Stimulated activated naive CD8-positive, alpha-beta T cell treated with anti-CD3 and anti-CD28 coated beads, Interleukin-15, amount 100 ng/mL, for 72 hours (primary cell): ENCODE measurements around the gene LRRC3C.
"Not testable (repeated sequence)": the region's sequence is repeated elsewhere in the genome, so short reads cannot be mapped to it uniquely, and the experiment has no call there.

Experiments used
- ATAC-seq: fragments of 150-1000 bp; cut with Tn5 transposase; 2 replicates; pipeline ENCODE4 v1.10.0; 2021; ENCODE audit warnings: mild to moderate bottlenecking, moderate library complexity
- DNase-seq, 2 donors: peaks; one replicate each; pipeline ENCODE4 v3.0.0; 2021 to 2022
- H3K27ac Mint-ChIP-seq, 2 donors: one replicate each; pipeline ENCODE4 v1.8.0; 2022; ENCODE audit warnings: mild to moderate bottlenecking in 2 of 2, mixed read lengths in 2 of 2, moderate library complexity in 2 of 2
- H3K27me3 Mint-ChIP-seq: one replicate; pipeline ENCODE4 v1.8.0; 2022; ENCODE audit warnings: mixed read lengths
- H3K4me1 Mint-ChIP-seq: one replicate; pipeline ENCODE4 v1.8.0; 2022; ENCODE audit warnings: mild to moderate bottlenecking, mixed read lengths
- H3K4me3 Mint-ChIP-seq, 2 donors: one replicate each; pipeline ENCODE4 v1.8.0; 2022; ENCODE audit warnings: mild to moderate bottlenecking in 2 of 2, mixed read lengths in 2 of 2, moderate library complexity in 1 of 2
- H3K9me3 Mint-ChIP-seq, 2 donors: one replicate each; pipeline ENCODE4 v1.8.0; 2022; ENCODE audit warnings: mixed read lengths in 2 of 2

Gene LRRC3C, protein sequence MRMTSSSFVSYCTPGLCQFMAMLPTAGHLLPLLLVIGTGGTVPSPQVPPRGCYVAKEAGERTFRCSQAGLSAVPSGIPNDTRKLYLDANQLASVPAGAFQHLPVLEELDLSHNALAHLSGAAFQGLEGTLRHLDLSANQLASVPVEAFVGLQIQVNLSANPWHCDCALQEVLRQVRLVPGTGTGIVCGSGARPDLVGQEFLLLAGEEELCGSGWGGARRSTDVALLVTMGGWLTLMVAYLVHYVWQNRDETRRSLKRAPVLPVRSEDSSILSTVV

DNA sequence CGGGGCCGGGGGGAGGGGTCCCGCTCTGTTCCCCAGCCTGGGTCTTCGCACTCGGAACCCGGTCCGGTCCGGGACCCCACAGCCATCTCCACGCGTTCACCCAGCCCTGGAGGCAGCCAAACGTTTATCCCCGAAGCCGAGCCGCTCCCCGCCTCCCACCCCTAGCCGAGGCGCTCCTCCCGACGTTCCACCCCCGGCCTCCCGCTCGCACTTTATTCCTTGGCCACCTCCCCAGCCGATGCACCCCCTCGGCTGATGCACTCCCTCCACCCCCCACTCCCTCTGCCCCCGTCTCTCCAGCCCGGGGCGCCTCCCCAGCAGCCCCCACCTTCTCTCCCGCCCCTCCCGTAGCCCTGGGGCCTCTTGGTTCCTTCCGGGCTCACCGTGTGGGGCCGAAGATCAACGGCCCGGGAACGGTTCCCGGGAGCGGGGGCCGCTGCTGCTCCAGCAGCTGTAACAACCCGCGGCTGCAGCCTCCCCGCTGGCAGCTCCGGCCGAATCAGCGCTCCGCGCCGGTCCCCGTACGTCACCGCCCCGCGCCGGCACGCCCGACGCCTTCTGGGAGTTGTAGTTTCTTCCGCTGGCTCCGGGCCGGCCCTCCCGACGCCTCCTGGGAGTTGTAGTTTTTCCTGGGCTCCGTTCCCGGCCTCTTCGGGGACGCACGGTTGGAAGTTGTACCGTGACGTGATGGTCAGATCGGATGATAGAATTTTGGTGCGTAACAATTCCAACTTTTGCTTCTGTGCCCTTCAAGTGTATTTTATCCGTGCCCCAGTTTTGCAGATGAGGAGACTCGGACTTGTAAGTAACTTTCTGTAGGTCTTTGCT is at the start of gene LRRC3C, which contains the start of gene ORMDL3:
Gene LRRC3C, plus strand, starts transcription at position 632 of the 828 bp plus-strand sequence. CDS start 13,792 bp downstream, outside the sequence.
Gene ORMDL3, minus strand, starts transcription at position 501 of the 828 bp plus-strand sequence. CDS start 3,398 bp downstream, outside the sequence.
- H3K27ac Mint-ChIP-seq = peak within 1 kb of the TSS; percentile 97 to 98
- H3K4me3 Mint-ChIP-seq = peak within 1 kb of the TSS; percentile 98
- no peaks in the 10 kb centered on the region for H3K9me3 Mint-ChIP-seq
- DNase-seq = peak; percentile 92
- peak; percentile 86 for ATAC-seq
- no peaks in the 10 kb centered on the region for H3K27me3 Mint-ChIP-seq
- peaks cover 64% of the 10 kb centered on the region for H3K4me1 Mint-ChIP-seq

DNA sequence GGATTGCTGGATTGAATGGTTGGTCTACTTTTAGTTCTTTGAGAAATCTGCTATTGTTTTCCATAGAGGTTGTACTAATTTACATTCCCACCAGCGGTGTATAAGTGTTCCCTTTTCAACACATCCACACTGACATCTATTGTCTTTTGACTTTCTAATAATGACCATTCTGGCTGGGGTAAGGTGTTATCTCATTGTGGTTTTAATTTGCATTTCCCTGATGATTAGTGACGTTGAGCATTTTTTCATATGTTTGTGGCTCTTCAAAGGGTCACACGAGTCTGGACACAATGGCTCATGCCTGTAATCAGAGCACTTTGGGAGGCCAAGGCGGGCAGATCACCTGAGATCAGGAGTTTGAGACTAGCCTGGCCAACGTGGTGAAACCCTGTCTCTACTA is 41.4 kb upstream of the LRRC3C start:
- H3K27ac Mint-ChIP-seq, H3K27me3 Mint-ChIP-seq, H3K4me1 Mint-ChIP-seq, H3K4me3 Mint-ChIP-seq, H3K9me3 Mint-ChIP-seq, ATAC-seq, DNase-seq: not testable (repeated sequence)

- Mint-ChIP-seq H3K27me3 (peaks cover 8% of the 10 kb centered on the region), H3K9me3 (no peaks in the 10 kb centered on the region), H3K4me3 (no peak overlapping the region)
Measured at GRCh38 chr17:39887078-39887477, 40.5 kb upstream of the LRRC3C start.

DNA sequence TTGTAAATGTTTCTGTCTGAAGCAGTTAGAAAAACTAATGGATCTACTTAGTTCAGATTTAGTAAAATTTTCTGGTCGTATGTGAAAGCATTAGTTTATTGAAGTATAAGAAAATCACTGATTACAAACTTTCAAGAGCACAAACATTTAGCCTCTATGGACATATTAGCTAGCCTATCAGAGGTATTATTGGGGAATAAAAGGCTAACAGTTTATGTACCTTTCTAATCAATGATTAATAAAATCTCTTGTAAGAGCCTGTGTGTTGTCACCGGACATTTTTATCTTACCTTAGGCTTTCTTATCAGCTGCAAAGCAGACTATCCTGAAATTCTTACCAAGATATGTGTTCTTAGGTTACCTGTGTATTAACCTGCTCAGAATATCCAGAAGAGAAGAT is 38.3 kb upstream of the LRRC3C start:
- Mint-ChIP-seq H3K27ac (no peak overlapping the region), H3K9me3 (no peaks in the 10 kb centered on the region), H3K4me3 (no peak overlapping the region), H3K27me3 (peaks cover 8% of the 10 kb centered on the region), H3K4me1 (no peaks in the 10 kb centered on the region)
- ATAC-seq (no peak), DNase-seq (no peak)

More at GRCh38 chr17:39887078-39887477, 40.5 kb upstream of the LRRC3C start:
- no peak for ATAC-seq
- DNase-seq = no peak
- Mint-ChIP-seq H3K27ac (no peak overlapping the region), H3K4me1 (no peaks in the 10 kb centered on the region)

DNA sequence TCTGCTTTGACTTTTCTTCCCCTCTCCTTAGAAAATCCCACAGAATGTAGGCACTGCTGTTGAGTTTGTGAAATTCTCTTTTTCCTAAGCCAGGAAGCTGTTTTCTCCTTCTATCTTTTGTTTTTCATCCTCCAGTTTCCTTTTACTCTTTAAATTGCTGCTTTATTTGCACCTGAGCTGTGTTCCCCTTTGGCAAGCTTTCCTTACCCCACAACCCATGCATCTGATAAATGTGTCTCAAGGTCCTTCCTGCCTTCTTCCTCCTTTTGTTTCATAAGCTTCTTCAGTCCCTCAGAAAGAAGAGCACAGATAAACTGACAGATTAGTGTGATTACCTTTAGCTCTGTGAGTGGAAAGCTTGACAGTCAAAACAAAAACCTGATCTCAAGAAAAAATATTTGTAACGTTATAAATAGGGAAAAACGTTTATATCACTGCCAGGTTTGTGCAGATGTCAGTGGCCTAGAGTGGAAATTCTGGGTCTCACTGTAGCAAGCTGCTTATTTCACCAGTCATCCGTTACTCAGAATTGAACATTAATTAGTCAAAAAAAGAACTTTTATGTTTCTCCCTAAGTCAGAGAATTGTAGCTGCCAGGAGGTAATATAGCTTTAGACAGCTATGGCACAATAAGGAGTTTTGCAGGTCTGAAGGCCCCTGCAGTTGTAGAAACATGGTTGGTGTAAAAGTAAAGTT is 32.7 kb upstream of the LRRC3C start:
- Mint-ChIP-seq H3K4me1 (peaks cover 6% of the 10 kb centered on the region), H3K27me3 (no peaks in the 10 kb centered on the region), H3K4me3 (no peak overlapping the region), H3K27ac (no peak overlapping the region), H3K9me3 (no peaks in the 10 kb centered on the region)
- DNase-seq (no peak), ATAC-seq (no peak)

DNA sequence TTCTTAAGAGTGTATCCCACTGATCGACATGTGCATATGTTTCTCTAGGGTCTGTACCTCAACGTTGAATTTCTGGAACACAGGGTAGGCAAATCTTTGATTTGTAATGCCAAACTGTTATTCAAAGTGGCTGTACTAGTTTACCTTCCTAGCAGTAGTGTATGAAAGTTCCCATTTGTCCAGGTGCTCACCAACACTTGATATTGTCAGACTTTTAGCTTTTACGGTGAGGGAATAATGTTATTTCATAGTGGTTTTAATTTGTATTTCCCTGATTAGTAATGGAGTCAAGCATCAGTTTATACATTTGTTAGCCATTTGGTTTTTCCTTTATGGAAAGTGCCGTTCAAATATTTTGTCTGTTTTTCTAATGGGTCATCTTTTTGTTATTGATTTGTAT is 29.4 kb upstream of the LRRC3C start:
- Mint-ChIP-seq H3K27me3 (no peaks in the 10 kb centered on the region), H3K4me1 (peaks cover 9% of the 10 kb centered on the region), H3K4me3 (no peak overlapping the region), H3K27ac (peak overlapping the region in 1 of 2 donors; percentile 25), H3K9me3 (no peaks in the 10 kb centered on the region)
- no peak for ATAC-seq
- no peak for DNase-seq

DNA sequence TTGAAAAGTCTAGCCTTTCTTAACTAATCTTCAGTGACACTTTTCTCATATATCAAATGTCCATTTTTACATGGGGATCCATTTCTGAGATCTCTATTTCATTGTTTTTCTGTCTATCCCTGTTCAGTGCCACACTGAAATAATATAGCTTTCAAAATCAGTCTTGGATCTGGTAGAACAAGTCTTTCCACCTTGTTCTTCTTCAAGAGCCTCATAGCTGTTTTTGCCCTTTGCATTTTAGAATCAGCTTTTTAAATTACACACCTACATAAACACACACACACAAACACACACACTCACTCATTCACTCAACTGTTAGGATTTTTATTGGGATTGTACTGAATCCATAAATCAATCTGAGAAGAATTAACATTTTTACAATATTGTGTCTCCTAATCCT is 28.3 kb upstream of the LRRC3C start:
- peaks cover 18% of the 10 kb centered on the region for H3K4me1 Mint-ChIP-seq
- H3K27ac Mint-ChIP-seq = no peak overlapping the region
- H3K27me3 Mint-ChIP-seq = no peaks in the 10 kb centered on the region
- H3K4me3 Mint-ChIP-seq = no peak overlapping the region
- DNase-seq (no peak), ATAC-seq (no peak)
- H3K9me3 Mint-ChIP-seq = no peaks in the 10 kb centered on the region

DNA sequence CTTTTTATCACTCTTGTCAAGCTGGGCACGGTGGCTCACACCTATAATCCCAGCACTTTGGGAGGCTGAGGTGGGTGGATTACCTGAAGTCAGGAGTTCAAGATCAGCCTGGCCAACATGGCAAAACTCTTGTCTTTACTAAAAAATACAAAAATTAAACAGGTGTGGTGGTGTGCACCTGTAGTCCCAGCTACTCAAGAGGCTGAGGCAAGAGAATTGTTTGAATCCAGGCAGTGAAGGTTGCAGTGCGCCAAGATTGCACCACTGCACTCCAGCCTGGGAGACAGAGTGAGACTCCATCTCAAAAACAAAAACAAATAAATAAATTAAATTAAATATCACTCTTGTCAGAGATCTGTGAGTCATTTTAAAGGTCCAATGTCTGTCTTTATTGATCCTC is 25.5 kb upstream of the LRRC3C start:
- not testable (repeated sequence) for H3K4me3 Mint-ChIP-seq, H3K27me3 Mint-ChIP-seq, H3K27ac Mint-ChIP-seq, H3K9me3 Mint-ChIP-seq, ATAC-seq, DNase-seq
- peaks cover 18% of the 10 kb centered on the region for H3K4me1 Mint-ChIP-seq

DNA sequence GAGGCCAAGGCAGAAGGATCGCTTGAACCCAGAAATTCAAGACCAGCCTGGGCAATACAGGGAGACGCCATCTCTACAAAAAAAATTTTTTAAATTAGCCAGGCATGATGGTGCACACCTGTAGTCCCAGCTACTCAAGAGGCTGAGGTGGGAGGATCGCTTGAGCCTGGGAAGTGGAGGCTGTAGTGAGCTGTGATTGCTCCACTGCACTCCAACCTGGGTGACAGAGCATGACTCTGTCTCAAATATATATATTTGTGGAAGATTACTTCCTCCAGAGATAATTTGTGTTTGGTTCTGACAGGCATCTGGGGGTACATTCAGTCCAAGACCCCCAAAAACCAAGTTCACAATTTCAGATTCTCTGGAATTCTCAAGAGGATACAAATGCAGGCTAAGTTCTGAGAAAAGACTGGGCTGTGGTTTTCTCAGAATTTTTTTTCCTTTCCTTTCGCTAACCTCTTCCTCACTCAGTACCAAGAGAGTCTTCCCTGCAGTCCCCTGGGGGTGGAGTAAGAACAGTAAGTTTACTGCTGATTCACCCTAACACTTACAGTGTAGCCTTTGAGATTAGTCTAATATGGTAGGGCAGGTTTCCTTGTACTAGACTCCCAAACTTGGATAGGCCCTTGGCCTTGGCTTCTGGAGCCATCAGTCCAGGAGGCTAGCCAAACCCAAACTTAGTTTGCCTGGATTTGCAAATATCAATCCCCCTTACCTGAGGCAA is 24.2 kb upstream of the LRRC3C start:
- DNase-seq (no peak), ATAC-seq (peak; percentile 78)
- no peaks in the 10 kb centered on the region for H3K27me3 Mint-ChIP-seq
- no peaks in the 10 kb centered on the region for H3K9me3 Mint-ChIP-seq
- H3K4me1 Mint-ChIP-seq = peaks cover 18% of the 10 kb centered on the region
- no peak overlapping the region for H3K27ac Mint-ChIP-seq
- H3K4me3 Mint-ChIP-seq = no peak overlapping the region

- no peak for DNase-seq
Measured at GRCh38 chr17:39904990-39905288, 22.6 kb upstream of the LRRC3C start.

GRCh38 chr17:39908789-39909352 is 18.7 kb upstream of the LRRC3C start:
- no peak for DNase-seq
- Mint-ChIP-seq H3K4me3 (no peak overlapping the region), H3K27ac (peak overlapping the region in 1 of 2 donors; percentile 59), H3K4me1 (peaks cover 15% of the 10 kb centered on the region), H3K27me3 (no peaks in the 10 kb centered on the region), H3K9me3 (no peaks in the 10 kb centered on the region)
- no peak for ATAC-seq

More at GRCh38 chr17:39904990-39905288, 22.6 kb upstream of the LRRC3C start:
- Mint-ChIP-seq H3K27ac (no peak overlapping the region), H3K27me3 (no peaks in the 10 kb centered on the region), H3K4me3 (no peak overlapping the region), H3K4me1 (peaks cover 18% of the 10 kb centered on the region), H3K9me3 (no peaks in the 10 kb centered on the region)
- ATAC-seq = no peak

DNA sequence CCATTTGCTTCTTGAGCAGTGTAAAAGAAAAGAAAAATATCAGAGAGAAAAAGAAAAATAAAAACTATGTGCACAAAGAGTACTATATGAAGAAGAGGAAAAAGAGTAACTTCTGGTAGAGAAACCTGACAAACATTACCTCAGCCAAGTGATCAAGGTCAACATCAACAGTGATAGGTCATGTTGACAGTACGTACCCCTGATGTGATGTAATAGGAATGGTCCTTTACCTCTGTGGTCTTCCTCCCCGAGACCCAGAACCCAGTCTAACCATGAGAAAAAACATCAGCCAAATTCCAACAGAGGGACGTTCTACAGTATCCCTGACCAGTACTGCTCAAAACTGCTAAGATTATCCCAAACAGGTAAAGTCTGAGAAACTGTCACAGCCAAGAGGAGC is 13.5 kb upstream of the LRRC3C start:
- no peak for DNase-seq
- Mint-ChIP-seq H3K27ac (no peak overlapping the region), H3K27me3 (no peaks in the 10 kb centered on the region), H3K4me3 (no peak overlapping the region), H3K9me3 (no peaks in the 10 kb centered on the region), H3K4me1 (peaks cover 35% of the 10 kb centered on the region)
- no peak for ATAC-seq

GRCh38 chr17:39915559-39915958 is 12.0 kb upstream of the LRRC3C start:
- peak; percentile 84 for ATAC-seq
- Mint-ChIP-seq H3K9me3 (no peaks in the 10 kb centered on the region), H3K27me3 (no peaks in the 10 kb centered on the region), H3K4me3 (no peak overlapping the region), H3K4me1 (peaks cover 50% of the 10 kb centered on the region), H3K27ac (peak overlapping the region; percentile 15 to 32)
- DNase-seq = no peak

- no peaks in the 10 kb centered on the region for H3K9me3 Mint-ChIP-seq
- H3K27me3 Mint-ChIP-seq = no peaks in the 10 kb centered on the region
- DNase-seq (no peak), ATAC-seq (no peak)
- H3K4me3 Mint-ChIP-seq = peak overlapping the region in 1 of 2 donors; percentile 24
- H3K27ac Mint-ChIP-seq = no peak overlapping the region
- H3K4me1 Mint-ChIP-seq = peaks cover 57% of the 10 kb centered on the region
Measured at GRCh38 chr17:39916918-39917317, 10.6 kb upstream of the LRRC3C start.

GRCh38 chr17:39919087-39919683 is 8.3 kb upstream of the LRRC3C start:
- Mint-ChIP-seq H3K4me1 (peaks cover 80% of the 10 kb centered on the region), H3K27me3 (no peaks in the 10 kb centered on the region), H3K4me3 (no peak overlapping the region), H3K27ac (peak overlapping the region in 1 of 2 donors; percentile 12), H3K9me3 (no peaks in the 10 kb centered on the region)
- DNase-seq (no peak), ATAC-seq (no peak)
